ENCODE results near the gene CALHM2. TPM values are rescaled to one million over a fixed set of nuclear protein-coding genes. Genes with fewer than 3 reads are reported as not detected.

Gene CALHM2
- total RNA-seq, 1 donor from 2014 or later = 0.44 TPM

- Mint-ChIP-seq H3K27me3 (ENCODE audit: unreplicated experiment) (peaks cover 21% of the 10 kb centered on the region), H3K9me3 (ENCODE audit: unreplicated experiment) (peaks cover 1% of the 10 kb centered on the region), H3K4me1 (ENCODE audit: low read depth, unreplicated experiment) (peaks cover 24% of the 10 kb centered on the region), H3K27ac (ENCODE audit: unreplicated experiment) (no peak overlapping the region), H3K4me3 (ENCODE audit: unreplicated experiment) (no peak overlapping the region), H3K36me3 (ENCODE audit: unreplicated experiment) (no peaks in the 10 kb centered on the region)
- TF ChIP-seq CTCF (IDR thresholded peaks at IDR 0.05; ENCODE audit: partially characterized antibody, unreplicated experiment) = no peak
- no peak for DNase-seq
Measured at GRCh38 chr10:103498936-103499638, 46.9 kb upstream of the CALHM2 start.

- no peak for DNase-seq
- Mint-ChIP-seq H3K27ac (ENCODE audit: unreplicated experiment) (no peak overlapping the region), H3K4me3 (ENCODE audit: unreplicated experiment) (no peak overlapping the region), H3K36me3 (ENCODE audit: unreplicated experiment) (no peaks in the 10 kb centered on the region), H3K27me3 (ENCODE audit: unreplicated experiment) (peaks cover 21% of the 10 kb centered on the region), H3K4me1 (ENCODE audit: low read depth, unreplicated experiment) (peaks cover 20% of the 10 kb centered on the region), H3K9me3 (ENCODE audit: unreplicated experiment) (peaks cover 3% of the 10 kb centered on the region)
- TF ChIP-seq CTCF (IDR thresholded peaks at IDR 0.05; ENCODE audit: partially characterized antibody, unreplicated experiment) = no peak
Measured at GRCh38 chr10:103497161-103497915, 45.2 kb upstream of the CALHM2 start.

GRCh38 chr10:103495321-103495720 lies 43.2 kb upstream of the CALHM2 start:
- Mint-ChIP-seq H3K4me3 (ENCODE audit: unreplicated experiment) (no peak overlapping the region), H3K27me3 (ENCODE audit: unreplicated experiment) (peaks cover 24% of the 10 kb centered on the region), H3K36me3 (ENCODE audit: unreplicated experiment) (no peaks in the 10 kb centered on the region), H3K27ac (ENCODE audit: unreplicated experiment) (no peak overlapping the region), H3K4me1 (ENCODE audit: low read depth, unreplicated experiment) (peaks cover 20% of the 10 kb centered on the region), H3K9me3 (ENCODE audit: unreplicated experiment) (peaks cover 9% of the 10 kb centered on the region)
- DNase-seq = no peak
- TF ChIP-seq CTCF (IDR thresholded peaks at IDR 0.05; ENCODE audit: partially characterized antibody, unreplicated experiment) = no peak

GRCh38 chr10:103493916-103494877 lies 42.0 kb upstream of the CALHM2 start:
- Mint-ChIP-seq H3K4me1 (ENCODE audit: low read depth, unreplicated experiment) (peaks cover 20% of the 10 kb centered on the region), H3K9me3 (ENCODE audit: unreplicated experiment) (peaks cover 9% of the 10 kb centered on the region), H3K27ac (ENCODE audit: unreplicated experiment) (no peak overlapping the region), H3K36me3 (ENCODE audit: unreplicated experiment) (no peaks in the 10 kb centered on the region), H3K27me3 (ENCODE audit: unreplicated experiment) (peaks cover 27% of the 10 kb centered on the region), H3K4me3 (ENCODE audit: unreplicated experiment) (peak overlapping the region; percentile 83)
- TF ChIP-seq CTCF (IDR thresholded peaks at IDR 0.05; ENCODE audit: partially characterized antibody, unreplicated experiment) = no peak
- DNase-seq = peak; percentile 61

All from glutamatergic neuron (in vitro differentiated cells).